Stomach (tissue), 9 donors: ENCODE results near the gene RXRA. TPM values are rescaled to one million over a fixed set of nuclear protein-coding genes. Genes with fewer than 3 reads are reported as not detected.

Experiments
- DNase-seq, 2 donors: peaks; one replicate each; pipeline versions ENCODE4 v3.0.0 to v3.0.0-alpha.2; 2013 to 2019
- H3K27ac ChIP-seq, 5 donors: fragments of 200-600 bp in 4 of 5; sonication (generic) in 4 of 5; one replicate each; pipeline ENCODE4 v1.5.1; 2013 to 2019; ENCODE audit warnings: mild to moderate bottlenecking in 1 of 5, moderate library complexity in 1 of 5
- H3K27me3 ChIP-seq, 3 donors: fragments of 200-600 bp; sonication (generic); one replicate each; pipeline ENCODE4 v1.5.1; 2017 to 2019; ENCODE audit warnings: mixed run types in 1 of 3
- H3K36me3 ChIP-seq, 4 donors: fragments of 200-600 bp; sonication (generic); 1 replicate in 3 of 4; 2 replicates in 1 of 4; pipeline ENCODE4 v1.5.1; 2016 to 2019
- H3K4me1 ChIP-seq, 4 donors: fragments of 200-600 bp; sonication (generic); one replicate each; pipeline ENCODE4 v1.5.1; 2016 to 2019
- H3K4me3 ChIP-seq, 4 donors: fragments of 200-600 bp; sonication (generic) in 3 of 4; one replicate each; pipeline ENCODE4 v1.5.1; 2016 to 2019; ENCODE audit warnings: mild to moderate bottlenecking in 1 of 4
- H3K9me3 ChIP-seq, 4 donors: fragments of 200-600 bp; sonication (generic); one replicate each; pipeline ENCODE4 v1.5.1; 2016 to 2019
- CTCF ChIP-seq, 7 experiments: fragments of 450-650 bp in 4 of 7; fragments of 200-600 bp in 3 of 7; sonication (generic) in 3 of 7; IDR thresholded peaks; one replicate each; pipeline ENCODE4 v1.5.1; 2016 to 2019; ENCODE audit warnings: antibody characterized with exemption in 7 of 7, control low read depth in 2 of 7, mild to moderate bottlenecking in 1 of 7
- EP300 ChIP-seq: sonication (generic); formaldehyde crosslinking; IDR thresholded peaks from one replicate; pipeline ENCODE4 v1.6.1; 2017; ENCODE audit warnings: antibody characterized with exemption
- POLR2A ChIP-seq, 4 donors: fragments of 450-650 bp; IDR thresholded peaks; one replicate each; pipeline ENCODE4 v1.6.1; 2016; ENCODE audit warnings: antibody characterized with exemption in 4 of 4, control low read depth in 2 of 4, mild to moderate bottlenecking in 1 of 4, moderate library complexity in 1 of 4
- POLR2AphosphoS5 ChIP-seq, 3 donors: sonication (generic); formaldehyde crosslinking; IDR thresholded peaks; one replicate each; pipeline ENCODE4 v1.6.1; 2016; ENCODE audit warnings: antibody characterized with exemption in 3 of 3
- WGBS, 5 donors: extraction: QIAGEN DNeasy Blood & Tissue Kit in 3 of 5; methylation state at CpG; one replicate each; pipeline versions ENCODE4 v1.1.5 to v1.1.7; 2013 to 2018; 5-methylcytosine and 5-hydroxymethylcytosine counted together
- intact Hi-C: fragments of 100-400 bp; cut with DNase I; formaldehyde crosslinking; loops from one replicate; pipeline ENCODE4 v1.15.1; 2023; ENCODE audit warnings: low total_unique reads
- polyA plus RNA-seq, 3 donors: library from polyadenylated mRNA; stranded (reverse); fragments of 200-250 nt; gene quantifications; one replicate each; pipeline ENCODE4 v1.2.3, GENCODE V29; 2013
- total RNA-seq, 5 donors: library from RNA; depleted of rRNA; stranded (reverse); fragments of >200 nt; gene quantifications; one replicate each; pipeline versions ENCODE4 v1.1.0 to v1.2.3, GENCODE V29; 2014 to 2016
- donor health status: healthy with polysubstance abuse.
- donor health status: Bipolar disorder and iron deficiency.
- donor health status: healthy.

RXRA gene
- total and polyA plus RNA-seq, 8 donors: 14.0 to 68.4 (median 29.3) TPM

GRCh38 chr9:134425401-134425800, 99.1 kb downstream of the RXRA start:
- no peak overlapping the region for H3K27ac ChIP-seq
- no peaks in the 10 kb centered on the region for H3K27me3 ChIP-seq
- WGBS, 5 donors: 62 to 100% (median 72%) methylated on average over 1 to 9 of the region's 9 CpGs
- peaks cover 22 to 89% (median 80%) of the 10 kb centered on the region in 4 donors for H3K36me3 ChIP-seq
- H3K4me1 ChIP-seq: peaks cover 15 to 51% (median 32%) of the 10 kb centered on the region in 4 donors
- H3K4me3 ChIP-seq: no peak overlapping the region
- intact Hi-C loops: no loop called here
- TF ChIP-seq CTCF (IDR thresholded peaks at IDR 0.05) (no peak), POLR2AphosphoS5 (IDR thresholded peaks at IDR 0.05) (no peak), EP300 (no peak), POLR2A (IDR thresholded peaks at IDR 0.05) (no peak)
- no peak for DNase-seq
- H3K9me3 ChIP-seq: no peaks in the 10 kb centered on the region

DNA sequence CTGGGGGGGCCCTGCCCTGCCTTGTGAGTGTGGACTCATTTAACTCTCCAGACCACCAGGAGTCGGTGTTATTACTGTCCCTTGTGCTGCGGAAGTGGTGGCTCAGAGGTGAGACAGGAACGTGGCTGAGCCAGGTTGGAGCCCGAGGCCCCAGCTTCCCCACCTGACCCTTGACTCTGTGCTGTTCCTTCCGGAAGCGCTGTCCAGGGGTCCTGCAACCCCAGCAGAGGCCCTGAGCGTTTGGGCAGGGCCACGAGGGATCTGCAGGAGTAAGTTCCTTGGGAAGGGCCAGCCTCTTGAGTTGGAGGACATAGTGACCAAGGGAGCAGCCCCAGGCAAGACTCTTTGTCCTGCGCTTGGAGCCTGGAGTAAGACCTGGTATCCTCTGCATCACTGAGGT, 99.6 kb downstream of the RXRA start:
- intact Hi-C loops: no loop called here
- Histone ChIP-seq H3K9me3 (no peaks in the 10 kb centered on the region), H3K4me3 (no peak overlapping the region), H3K27ac (no peak overlapping the region), H3K36me3 (peaks cover 19 to 89% (median 79%) of the 10 kb centered on the region in 4 donors), H3K27me3 (no peaks in the 10 kb centered on the region), H3K4me1 (peaks cover 14 to 51% (median 34%) of the 10 kb centered on the region in 4 donors)
- DNase-seq: peak in 1 of 2 donors; percentile 56
- WGBS, 5 donors: 84 to 94% (median 89%) methylated on average over 8 to 9 of the region's 9 CpGs
- TF ChIP-seq EP300 (no peak), CTCF (IDR thresholded peaks at IDR 0.05) (no peak), POLR2A (IDR thresholded peaks at IDR 0.05) (no peak), POLR2AphosphoS5 (IDR thresholded peaks at IDR 0.05) (no peak)

DNA sequence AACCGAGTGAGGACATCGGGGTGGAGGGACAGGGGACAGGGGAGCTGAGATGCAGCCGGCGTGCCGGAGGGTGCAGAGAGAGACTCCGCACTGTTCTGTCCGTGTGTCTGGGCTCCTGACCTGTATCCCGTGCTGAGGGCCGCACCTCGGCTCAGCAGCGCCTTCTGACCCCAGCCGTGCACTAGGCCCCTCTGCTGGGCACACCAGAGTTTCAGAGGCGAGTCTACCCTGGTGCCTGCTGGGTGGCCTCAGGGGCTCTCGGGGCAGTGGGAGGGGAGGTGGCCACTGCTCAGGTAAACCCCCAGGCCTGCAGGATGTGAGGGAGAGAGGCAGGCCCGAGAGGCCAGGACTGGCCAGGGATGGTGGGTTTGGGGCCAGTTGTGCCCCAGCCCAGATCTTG, 100.2 kb downstream of the RXRA start:
- intact Hi-C loops: no loop called here
- no peak overlapping the region for H3K4me3 ChIP-seq
- TF ChIP-seq CTCF (IDR thresholded peaks at IDR 0.05) (no peak), EP300 (no peak), POLR2A (IDR thresholded peaks at IDR 0.05) (no peak), POLR2AphosphoS5 (IDR thresholded peaks at IDR 0.05) (no peak)
- no peaks in the 10 kb centered on the region for H3K9me3 ChIP-seq
- DNase-seq: no peak
- 82 to 94% (median 93%) methylated on average over 7 to 15 of the region's 15 CpGs for WGBS, 5 donors
- no peak overlapping the region for H3K27ac ChIP-seq
- H3K27me3 ChIP-seq: no peaks in the 10 kb centered on the region
- H3K4me1 ChIP-seq: peaks cover 8 to 51% (median 34%) of the 10 kb centered on the region in 4 donors
- peaks cover 17 to 89% (median 77%) of the 10 kb centered on the region in 4 donors for H3K36me3 ChIP-seq

GRCh38 chr9:134427153-134427782, 101.0 kb downstream of the RXRA start:
- Histone ChIP-seq H3K36me3 (peaks cover 17 to 86% (median 77%) of the 10 kb centered on the region in 4 donors), H3K27me3 (no peaks in the 10 kb centered on the region), H3K4me3 (no peak overlapping the region), H3K4me1 (peaks cover 9 to 51% (median 34%) of the 10 kb centered on the region in 4 donors), H3K27ac (no peak overlapping the region), H3K9me3 (no peaks in the 10 kb centered on the region)
- no peak for DNase-seq
- 81 to 85% (median 83%) methylated on average over 21 to 24 of the region's 24 CpGs for WGBS, 5 donors
- TF ChIP-seq CTCF (IDR thresholded peaks at IDR 0.05) (no peak), POLR2A (IDR thresholded peaks at IDR 0.05) (no peak), EP300 (no peak), POLR2AphosphoS5 (IDR thresholded peaks at IDR 0.05) (no peak)
- intact Hi-C loops: no loop called here
